ENCODE measurements around the gene NANOS1. TPM values are rescaled to one million over a fixed set of nuclear protein-coding genes. Genes with fewer than 3 reads are reported as not detected.
"Not testable (repeated sequence)": the region's sequence is repeated elsewhere in the genome, so short reads cannot be mapped to it uniquely, and the experiment has no call there.

Gene NANOS1
- polyA plus RNA-seq, 5 donors: 3.8 to 8.1 (median 5.3) TPM

GRCh38 chr10:119005362-119006043 lies 24.0 kb upstream of the NANOS1 start:
- no peak for DNase-seq

DNA sequence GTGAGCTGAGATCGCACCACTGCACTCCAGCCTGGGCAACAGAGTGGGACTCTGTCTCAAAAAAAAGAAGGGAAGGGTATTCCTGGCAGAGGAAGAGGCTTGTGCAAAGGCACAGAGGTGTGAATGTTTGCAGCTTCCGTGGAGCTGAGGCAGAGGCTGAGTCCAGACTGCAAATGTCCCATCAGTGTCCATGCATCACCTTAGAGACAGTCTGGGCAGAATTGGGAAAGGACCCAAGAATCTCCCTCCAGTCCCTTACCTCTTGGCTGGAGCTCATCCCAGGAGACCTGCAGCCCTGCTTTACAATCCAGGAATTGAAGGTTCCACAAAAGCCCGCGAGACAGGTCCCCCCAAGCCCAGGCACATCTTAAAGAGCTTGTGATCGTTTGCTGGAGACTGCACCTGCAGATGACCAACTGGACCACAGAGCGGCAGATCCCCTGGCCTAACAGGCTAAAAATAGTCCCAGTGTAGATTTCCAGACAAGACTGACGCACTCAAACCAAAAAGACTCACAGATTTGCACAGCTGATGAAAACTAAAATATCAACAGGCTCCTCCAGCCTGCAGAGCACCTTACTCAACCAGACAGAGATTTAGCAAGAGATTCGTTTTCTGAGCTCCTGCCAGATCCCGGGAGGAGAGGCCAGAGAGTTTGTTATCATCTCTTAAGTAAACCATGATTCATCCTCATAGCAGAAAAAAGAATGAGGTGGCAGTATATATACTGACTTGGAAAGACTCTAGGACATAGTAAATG lies 22.9 kb upstream of the NANOS1 start:
- DNase-seq: no peak

DNA sequence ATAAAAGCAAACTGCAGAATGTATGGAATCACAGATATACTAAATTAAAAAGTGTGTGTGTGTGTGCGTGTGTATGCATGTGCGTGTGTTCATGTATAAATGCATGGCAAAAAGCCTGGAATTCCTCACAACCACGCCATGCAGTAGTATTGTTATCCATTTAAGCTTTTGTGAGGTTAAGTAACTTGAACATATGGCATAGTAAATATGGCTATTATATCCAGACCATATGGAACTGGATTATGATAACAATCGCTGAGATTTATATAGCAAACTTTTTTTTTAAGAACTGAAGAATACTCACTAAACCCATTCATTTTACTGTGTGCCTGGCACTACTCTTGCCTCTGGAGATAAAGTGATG lies 22.3 kb upstream of the NANOS1 start:
- DNase-seq: no peak

DNA sequence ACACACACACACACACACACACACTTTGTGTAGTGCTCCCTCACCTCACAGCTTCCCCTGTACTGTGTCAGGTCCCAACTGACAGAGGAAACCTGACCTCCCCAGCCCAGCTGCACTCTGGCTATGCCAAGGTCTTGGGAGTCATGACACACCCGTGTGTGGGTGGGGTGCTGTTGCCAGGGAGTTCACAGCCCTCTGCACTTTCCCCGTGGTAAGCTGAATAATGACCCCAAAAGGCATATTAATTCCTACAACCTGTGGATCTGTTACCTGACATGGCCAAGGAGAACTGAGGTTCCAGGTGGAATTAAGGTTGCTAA lies 8.9 kb upstream of the NANOS1 start:
- no peak for DNase-seq

DNA sequence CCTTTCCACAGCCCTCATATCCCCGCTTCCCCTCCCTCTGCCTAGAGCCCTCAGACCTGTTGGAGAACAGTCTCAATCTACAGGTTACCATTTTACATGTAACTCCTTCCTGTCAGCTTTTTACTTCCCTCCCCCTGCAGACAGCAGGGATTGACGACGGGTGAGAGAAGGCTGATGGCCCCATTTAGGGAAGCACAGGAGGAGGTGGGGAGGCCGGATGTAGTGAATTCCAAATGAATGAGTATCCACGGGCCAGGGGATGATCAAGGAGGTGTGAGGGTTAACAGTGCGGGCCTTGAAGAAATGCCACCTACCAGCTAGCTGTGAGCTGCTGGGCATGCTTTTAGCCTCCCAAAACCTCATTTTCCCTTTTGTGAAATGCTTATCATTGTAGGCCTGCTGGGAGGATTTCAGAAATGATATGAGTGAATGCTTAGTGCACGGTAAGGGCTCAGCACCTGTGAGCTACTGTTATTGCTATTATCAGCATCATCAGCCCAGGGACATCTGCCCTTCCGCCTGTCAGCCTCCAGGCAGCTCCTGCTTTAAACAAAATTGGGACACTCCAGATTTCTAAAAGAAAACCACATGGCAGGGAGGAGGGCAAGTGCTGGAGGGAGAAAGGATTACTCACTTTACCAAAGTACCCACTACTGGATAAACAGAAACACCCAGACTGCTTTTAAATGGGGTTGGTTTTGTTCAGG lies 6.5 kb upstream of the NANOS1 start:
- no peak for DNase-seq

GRCh38 chr10:119023553-119023868 lies 6.0 kb upstream of the NANOS1 start:
- DNase-seq: no peak

DNA sequence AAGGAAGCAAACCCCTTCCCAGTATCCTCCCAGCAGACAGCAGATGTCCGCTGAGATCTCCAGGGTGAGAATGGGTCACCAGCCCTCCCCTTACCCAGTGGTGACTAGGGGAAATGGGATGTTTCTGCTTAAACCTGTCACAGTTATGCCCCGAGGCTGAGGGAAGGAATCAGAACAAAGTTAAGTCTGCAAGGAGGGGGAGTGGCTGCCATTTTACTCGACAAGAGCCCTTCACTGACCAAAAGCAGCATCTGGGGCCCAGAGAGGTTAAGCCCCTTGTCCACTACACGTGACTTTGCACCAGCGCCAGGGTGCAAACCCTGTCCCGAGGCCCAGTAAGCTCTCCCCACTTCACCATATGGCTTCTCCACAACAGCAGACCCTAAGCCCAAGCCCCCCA lies 4.6 kb upstream of the NANOS1 start:
- no peak for DNase-seq

DNA sequence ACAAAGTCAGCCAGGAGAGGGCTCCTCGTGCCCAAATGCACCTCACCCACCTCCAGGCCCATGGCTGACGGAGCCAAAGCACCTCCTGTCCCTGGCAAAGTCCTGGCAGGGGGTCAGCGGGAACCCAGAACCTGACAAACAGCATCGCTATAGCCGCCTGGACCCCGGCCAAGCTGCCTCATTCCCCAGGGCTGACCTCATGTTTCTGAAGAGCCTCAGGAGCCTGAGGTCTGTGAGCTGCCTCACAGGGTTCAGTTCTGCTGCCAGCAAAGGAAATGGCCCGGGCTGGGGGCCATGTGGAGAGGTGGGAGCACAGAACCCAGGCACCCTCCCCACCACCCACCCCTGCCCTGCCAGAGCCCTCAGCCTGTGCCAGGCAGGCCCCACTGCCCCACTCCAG lies 4.2 kb upstream of the NANOS1 start:
- DNase-seq: peak; percentile 61 to 70

- no peak for DNase-seq
These were observed 3.7 kb upstream of the NANOS1 start for GRCh38 chr10:119025776-119026175.

DNA sequence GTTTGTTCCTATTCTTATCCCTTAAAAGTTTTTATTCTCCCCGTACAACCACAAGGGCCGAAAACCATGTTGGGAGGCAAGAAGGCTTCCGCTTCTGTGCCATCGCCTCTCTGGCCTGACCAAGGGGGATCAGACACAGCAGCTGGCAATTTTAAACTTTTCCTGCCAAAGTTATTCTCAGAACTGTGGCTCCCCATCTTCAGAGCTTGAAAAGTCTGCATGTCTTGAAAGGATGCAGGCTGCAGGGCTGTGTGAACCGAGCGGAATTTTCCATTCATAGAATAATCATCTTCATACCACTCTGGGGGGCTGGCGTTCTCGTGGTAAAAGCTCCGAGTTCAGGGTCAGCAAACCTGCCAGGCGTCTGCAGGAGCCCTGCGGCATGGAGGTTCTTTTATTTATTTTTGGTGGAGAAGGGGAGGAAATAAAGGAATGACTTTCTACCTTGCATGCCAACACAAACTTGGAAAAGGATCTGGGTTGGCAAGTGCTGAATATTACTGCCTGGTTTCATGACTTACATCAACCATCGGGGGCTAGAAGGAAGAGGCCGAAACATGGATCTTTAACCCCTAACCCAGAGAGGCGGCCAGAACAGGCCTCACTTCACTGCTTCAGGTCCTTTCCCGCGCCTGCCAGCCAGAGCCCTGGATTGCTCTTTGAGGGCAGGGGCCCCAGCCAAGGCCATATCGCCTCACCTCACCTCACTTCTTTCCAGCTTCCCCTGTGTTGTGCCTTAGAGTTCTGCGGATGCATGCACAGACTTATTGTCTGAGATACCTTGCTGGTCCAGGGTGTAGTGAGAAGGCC lies 3.0 kb upstream of the NANOS1 start:
- DNase-seq: no peak

GRCh38 chr10:119028445-119028899 lies 1.0 kb upstream of the NANOS1 start:
- not testable (repeated sequence) for DNase-seq

- peak; percentile 89 to 90 for DNase-seq
These were observed 458 bp upstream of the NANOS1 start for GRCh38 chr10:119028900-119029612.

DNA sequence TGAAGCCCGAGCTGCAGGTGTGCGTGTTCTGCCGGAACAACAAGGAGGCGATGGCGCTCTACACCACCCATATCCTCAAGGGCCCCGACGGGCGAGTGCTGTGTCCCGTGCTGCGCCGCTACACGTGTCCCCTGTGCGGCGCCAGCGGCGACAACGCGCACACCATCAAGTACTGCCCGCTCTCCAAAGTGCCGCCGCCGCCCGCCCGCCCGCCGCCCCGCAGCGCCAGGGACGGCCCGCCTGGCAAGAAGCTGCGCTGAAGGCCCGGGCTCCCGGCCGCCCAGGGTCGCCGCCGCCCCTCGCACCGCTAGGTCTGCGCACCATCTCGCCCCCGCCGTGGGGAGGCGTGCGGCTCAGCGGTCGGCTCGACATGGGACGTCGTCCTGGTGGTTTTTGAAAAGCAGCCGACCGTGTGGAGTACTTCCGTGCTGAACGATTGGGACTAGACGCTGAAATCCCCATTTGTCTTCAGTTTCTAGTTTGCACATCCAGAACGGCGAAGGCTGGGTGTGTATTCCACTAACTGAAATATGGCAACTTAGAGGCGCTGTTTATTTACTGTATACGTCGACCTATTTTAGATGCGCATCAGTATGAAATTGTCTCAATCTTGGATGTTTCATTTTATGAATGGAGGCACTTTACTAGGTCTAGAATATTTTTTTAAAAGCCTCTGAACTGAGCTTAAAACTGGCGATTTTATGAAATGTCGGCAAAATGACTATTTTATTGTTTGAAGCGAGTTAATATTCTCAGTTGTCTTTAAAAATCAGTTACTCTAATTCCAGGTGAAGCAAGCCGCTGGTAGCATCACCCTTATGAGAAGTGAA lies 1.1 kb downstream of the NANOS1 start:
- DNase-seq: no peak

DNA sequence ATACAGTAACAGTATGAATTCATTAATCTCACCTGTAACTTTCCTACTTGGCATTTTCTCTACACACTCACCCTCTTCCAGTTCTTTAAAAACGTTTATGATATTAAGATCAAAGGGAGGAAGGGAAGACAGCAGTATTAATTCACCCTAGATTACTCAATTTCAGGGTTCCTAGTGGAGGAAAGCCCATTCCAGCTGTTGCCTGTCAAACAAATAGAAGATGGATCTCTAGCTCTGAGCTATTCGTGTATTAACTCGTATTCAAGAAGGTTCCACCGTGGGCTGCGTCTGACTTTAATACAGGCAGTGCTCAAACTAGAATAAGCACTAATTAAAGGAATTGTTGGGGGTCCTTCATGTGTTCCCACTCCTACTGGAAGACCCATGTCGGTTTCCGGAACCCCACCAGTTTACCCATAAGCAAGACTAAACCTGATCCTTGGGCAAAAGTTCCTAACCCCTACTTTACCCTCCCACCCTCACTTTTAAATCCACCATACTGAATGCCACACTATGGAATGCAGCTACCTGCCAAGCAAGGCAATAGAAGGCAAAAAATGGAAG lies 2.1 kb downstream of the NANOS1 start:
- no peak for DNase-seq

- DNase-seq: no peak
These were observed 9.6 kb downstream of the NANOS1 start for GRCh38 chr10:119039161-119039560.

GRCh38 chr10:119041326-119041725 lies 11.8 kb downstream of the NANOS1 start:
- DNase-seq: no peak

DNA sequence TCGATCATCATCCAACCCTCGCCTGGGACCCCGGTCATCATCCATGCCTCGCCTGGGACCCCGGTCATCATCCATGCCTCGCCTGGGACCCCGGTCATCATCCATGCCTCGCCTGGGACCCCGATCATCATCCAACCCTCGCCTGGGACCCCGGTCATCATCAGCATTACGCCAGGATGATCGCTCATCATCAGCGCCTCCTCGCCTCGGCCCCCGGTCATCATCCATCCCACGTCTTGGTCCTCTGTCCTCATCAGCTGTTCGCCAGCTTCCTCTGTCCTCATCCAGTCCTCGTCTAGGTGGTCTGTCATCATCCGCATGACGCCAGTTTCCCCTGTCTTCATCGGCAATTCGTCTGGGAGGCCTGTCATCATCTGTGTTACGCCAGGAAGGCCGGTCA lies 12.7 kb downstream of the NANOS1 start:
- DNase-seq: no peak

DNA sequence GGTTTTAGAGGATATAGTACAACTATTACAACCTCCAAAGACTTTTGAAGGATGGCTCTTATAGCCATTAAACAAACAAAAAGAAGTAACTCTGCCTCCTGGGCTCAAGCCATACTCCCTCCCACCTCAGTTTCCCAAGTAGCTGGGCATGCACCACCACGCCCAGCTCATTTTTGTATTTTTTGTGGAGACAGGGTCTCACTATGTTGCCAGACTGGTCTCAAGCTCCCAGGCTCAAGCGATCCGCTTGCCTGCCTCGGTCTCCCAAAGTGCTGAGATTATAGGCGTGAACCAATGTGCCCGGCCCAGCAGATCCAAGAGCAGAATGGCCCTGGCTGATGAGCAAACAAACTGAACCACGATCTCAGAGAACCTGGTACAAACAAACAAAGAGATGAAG lies 16.0 kb downstream of the NANOS1 start:
- DNase-seq: no peak

DNA sequence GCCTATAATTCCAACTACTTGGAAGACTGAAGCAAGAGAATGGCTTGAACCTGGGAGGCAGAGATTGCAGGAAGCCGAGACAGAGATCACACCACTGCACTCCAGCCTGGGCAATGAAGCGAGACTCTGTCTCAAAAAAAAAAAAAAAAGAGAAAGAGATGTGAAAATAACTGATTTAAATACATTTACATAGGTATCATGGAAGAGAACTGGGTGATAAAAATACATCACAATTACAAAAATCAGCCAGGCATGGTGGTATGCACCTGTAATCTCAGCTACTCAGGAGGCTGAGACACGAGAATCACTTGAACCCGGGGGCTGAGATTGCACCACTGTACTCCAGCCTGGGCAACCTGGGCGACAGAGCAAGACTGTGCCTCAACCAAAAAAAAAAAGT lies 19.8 kb downstream of the NANOS1 start:
- DNase-seq: no peak

DNA sequence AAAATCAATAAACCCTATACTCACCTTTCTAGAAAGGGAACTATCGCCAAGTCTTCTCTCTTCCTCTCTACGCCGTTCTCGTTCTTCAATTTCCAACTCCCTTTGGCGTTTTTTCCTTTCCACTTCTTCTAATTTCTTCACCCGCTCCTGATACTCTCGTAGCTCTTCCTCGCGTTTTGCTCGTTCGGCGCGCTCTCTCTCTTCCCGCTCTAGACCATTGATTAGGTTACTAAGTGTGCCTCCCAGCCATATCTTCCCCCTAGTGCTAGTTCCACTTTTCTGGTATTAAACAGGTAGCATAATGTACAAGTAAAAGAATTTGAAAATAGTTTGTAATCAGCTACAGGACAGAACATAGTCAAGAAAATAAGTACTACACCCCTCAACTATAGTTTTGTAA lies 20.3 kb downstream of the NANOS1 start:
- no peak for DNase-seq
